ENCODE results near the gene B3GNT7. TPM values are rescaled to one million over a fixed set of nuclear protein-coding genes. Genes with fewer than 3 reads are reported as not detected.

B3GNT7 gene
- total and polyA plus RNA-seq, 12 donors: 2.2 to 71.6 (median 47.7) TPM

- Histone ChIP-seq H3K4me1 (replicated peaks in 1 of 2) (no peaks in the 10 kb centered on the region), H3K27ac (peak overlapping the region in 2 of 5 donors; percentile 20 to 72), H3K9me3 (replicated peaks in 1 of 3) (no peaks in the 10 kb centered on the region), H3K36me3 (replicated peaks in 1 of 2) (peaks cover 0 to 5% of the 10 kb centered on the region in 2 donors), H3K4me3 (no peak overlapping the region), H3K27me3 (no peaks in the 10 kb centered on the region)
- 86 to 92% (median 88%) methylated on average over 4 to 13 of the region's 13 CpGs for WGBS, 4 donors
- intact Hi-C loops (cut with DNase I): no loop called here
- TF ChIP-seq POLR2A (IDR thresholded peaks at IDR 0.05): no peak
- no peak for TF ChIP-seq CTCF (IDR thresholded peaks at IDR 0.05)
- DNase-seq: peak in 2 of 7 donors; percentile 51 to 58
Measured at GRCh38 chr2:231360881-231361371, 34.6 kb upstream of the B3GNT7 start.

GRCh38 chr2:231361701-231362554, 33.6 kb upstream of the B3GNT7 start:
- H3K36me3 ChIP-seq (replicated peaks in 1 of 2): peaks cover 0 to 5% of the 10 kb centered on the region in 2 donors
- peak in 1 of 7 donors; percentile 13 for DNase-seq
- no peaks in the 10 kb centered on the region for H3K27me3 ChIP-seq
- WGBS, 4 donors: 75 to 90% (median 80%) methylated on average over 12 of the region's 12 CpGs
- TF ChIP-seq POLR2A (IDR thresholded peaks at IDR 0.05) (no peak), CTCF (IDR thresholded peaks at IDR 0.05) (peak in 3 of 6 experiments; percentile 16 to 28 (median 19))
- H3K4me3 ChIP-seq: no peak overlapping the region
- H3K27ac ChIP-seq: peak overlapping the region in 3 of 5 donors; percentile 15 to 72 (median 72)
- intact Hi-C loops (cut with DNase I): no loop called here
- H3K4me1 ChIP-seq (replicated peaks in 1 of 2): no peaks in the 10 kb centered on the region
- H3K9me3 ChIP-seq (replicated peaks in 1 of 3): no peaks in the 10 kb centered on the region

- Histone ChIP-seq H3K4me3 (no peak overlapping the region), H3K27ac (peak overlapping the region in 2 of 5 donors; percentile 72), H3K27me3 (no peaks in the 10 kb centered on the region), H3K9me3 (replicated peaks in 1 of 3) (no peaks in the 10 kb centered on the region), H3K4me1 (replicated peaks in 1 of 2) (no peaks in the 10 kb centered on the region), H3K36me3 (replicated peaks in 1 of 2) (peaks cover 0 to 5% of the 10 kb centered on the region in 2 donors)
- no peak for DNase-seq
- intact Hi-C loops (cut with DNase I): no loop called here
- TF ChIP-seq POLR2A (IDR thresholded peaks at IDR 0.05) (no peak), CTCF (IDR thresholded peaks at IDR 0.05) (no peak)
- 73 to 84% (median 77%) methylated on average over 6 to 9 of the region's 9 CpGs for WGBS, 4 donors
Measured at GRCh38 chr2:231362555-231363184, 32.8 kb upstream of the B3GNT7 start.

- H3K27me3 ChIP-seq: no peaks in the 10 kb centered on the region
- TF ChIP-seq POLR2A (IDR thresholded peaks at IDR 0.05) (no peak), CTCF (IDR thresholded peaks at IDR 0.05) (no peak)
- WGBS, 4 donors: 83 to 93% (median 92%) methylated on average over 4 to 5 of the region's 5 CpGs
- H3K27ac ChIP-seq: peak overlapping the region in 1 of 5 donors; percentile 56
- intact Hi-C loops (cut with DNase I): no loop called here
- H3K4me3 ChIP-seq: no peak overlapping the region
- H3K9me3 ChIP-seq (replicated peaks in 1 of 3): no peaks in the 10 kb centered on the region
- peaks cover 0 to 5% of the 10 kb centered on the region in 2 donors for H3K36me3 ChIP-seq (replicated peaks in 1 of 2)
- H3K4me1 ChIP-seq (replicated peaks in 1 of 2): no peaks in the 10 kb centered on the region
- no peak for DNase-seq
Measured at GRCh38 chr2:231364061-231364460, 31.4 kb upstream of the B3GNT7 start.
